ENCODE results near the gene WIPI1.

Gene WIPI1

DNA sequence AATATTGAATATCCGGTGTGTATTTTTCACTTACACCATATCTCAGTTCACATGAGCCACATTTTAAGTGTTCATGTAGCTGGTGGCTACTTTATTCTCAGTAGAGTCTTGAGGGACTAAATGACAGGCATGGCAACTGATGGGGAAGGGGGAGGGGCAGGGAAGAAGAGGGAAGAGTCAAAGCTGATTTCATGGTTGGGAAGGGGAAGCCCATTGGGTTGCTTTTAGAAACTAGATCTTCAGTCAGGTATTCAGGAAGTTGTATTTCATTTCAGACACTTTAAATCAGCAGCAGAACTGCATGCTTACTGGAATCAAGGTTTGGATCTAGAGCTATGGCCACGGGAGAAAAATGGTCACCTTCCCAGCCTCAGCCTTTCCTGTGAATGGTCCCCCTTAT, 2.9 kb upstream of the WIPI1 start:
- no peak for DNase-seq

- DNase-seq: no peak
Measured at GRCh38 chr17:68459037-68459639, 1.8 kb upstream of the WIPI1 start.

- no peak for DNase-seq
Measured at GRCh38 chr17:68458260-68459036, 1.2 kb upstream of the WIPI1 start.

DNA sequence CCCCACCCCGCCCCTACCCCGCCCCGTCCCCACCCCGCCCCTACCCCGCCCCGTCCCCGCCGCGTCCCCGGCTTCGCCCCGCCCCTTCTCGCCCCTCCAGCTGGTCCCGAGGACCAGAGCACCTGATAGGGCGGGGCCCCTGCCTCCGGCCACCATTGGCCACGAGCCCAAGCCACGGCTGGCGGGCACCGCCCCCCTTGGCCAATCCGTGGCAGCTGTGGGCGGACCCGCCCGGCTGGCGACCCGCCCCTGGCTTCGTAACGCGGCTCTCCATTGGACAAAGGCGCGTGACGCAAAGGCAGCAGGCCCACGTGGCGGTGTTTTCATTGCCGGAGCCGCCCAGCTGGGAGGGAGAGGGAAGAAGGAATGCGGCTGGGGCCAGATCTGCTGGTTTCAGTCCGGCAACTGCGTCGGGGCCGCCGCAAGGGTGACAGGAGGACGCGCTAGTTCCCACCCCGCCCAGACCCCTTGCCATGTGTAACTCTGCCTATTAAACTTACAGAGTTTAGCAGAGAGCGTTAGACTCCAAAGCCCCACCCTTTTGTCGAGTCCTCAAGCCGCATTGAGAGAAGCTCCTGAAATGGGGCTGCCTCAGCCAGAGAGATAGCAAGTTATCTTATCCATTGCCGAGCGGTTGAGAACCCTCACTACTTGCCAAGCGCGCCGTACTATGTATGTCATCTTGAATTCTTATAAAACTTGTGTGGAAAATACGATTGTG, 403 bp upstream of the WIPI1 start:
- peak; percentile 92 for DNase-seq

GRCh38 chr17:68456339-68457167, 743 bp downstream of the WIPI1 start:
- DNase-seq: no peak

DNA sequence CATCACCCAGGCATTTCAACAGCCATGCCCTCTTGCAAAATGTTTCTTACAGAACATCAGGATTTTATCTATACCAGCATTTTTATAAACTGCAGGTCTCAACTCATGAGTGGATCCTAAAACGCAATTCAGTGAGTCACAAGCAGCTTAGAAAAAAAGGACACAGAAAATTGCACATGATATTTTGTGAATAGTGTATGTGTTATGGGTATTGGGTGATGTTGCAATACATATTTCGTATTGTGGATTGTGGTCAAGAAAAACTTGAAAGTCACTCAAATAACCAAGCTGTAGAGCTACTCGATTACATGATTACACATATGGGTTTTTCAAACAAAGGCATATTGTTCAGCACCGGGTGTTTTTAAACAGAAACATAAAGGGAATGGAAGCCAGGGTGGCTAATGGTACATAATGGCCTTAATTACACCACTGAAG, 1.4 kb downstream of the WIPI1 start:
- peak; percentile 14 for DNase-seq

GRCh38 chr17:68453991-68454665, 3.2 kb downstream of the WIPI1 start:
- DNase-seq: no peak

- DNase-seq: no peak
Measured at GRCh38 chr17:68452724-68453290, 4.5 kb downstream of the WIPI1 start.

- DNase-seq: no peak
Measured at GRCh38 chr17:68451670-68452354, 5.5 kb downstream of the WIPI1 start.

DNA sequence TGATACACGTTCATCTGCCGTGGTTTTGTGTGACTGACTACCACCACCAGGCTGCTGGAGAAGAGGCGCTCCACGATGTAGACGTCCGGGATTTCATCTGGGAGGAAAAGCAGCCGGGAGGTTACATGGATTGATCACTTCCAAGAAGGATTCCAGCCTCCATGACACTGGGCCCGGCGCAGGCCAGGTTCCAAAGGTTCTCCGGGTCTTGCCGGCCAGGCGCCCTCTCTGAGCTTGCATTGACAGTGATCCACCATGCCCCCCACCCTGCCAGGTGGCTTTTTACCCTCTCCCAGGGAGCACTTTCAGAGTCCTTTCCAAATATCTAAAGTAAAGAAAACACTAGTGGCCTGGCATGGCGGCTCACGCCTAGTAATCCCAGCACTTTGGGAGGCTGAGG, 6.5 kb downstream of the WIPI1 start:
- DNase-seq: no peak

- no peak for DNase-seq
Measured at GRCh38 chr17:68450391-68450790, 6.9 kb downstream of the WIPI1 start.

GRCh38 chr17:68449021-68449739, 8.1 kb downstream of the WIPI1 start:
- no peak for DNase-seq

- no peak for DNase-seq
Measured at GRCh38 chr17:68446626-68447041, 10.7 kb downstream of the WIPI1 start.

DNA sequence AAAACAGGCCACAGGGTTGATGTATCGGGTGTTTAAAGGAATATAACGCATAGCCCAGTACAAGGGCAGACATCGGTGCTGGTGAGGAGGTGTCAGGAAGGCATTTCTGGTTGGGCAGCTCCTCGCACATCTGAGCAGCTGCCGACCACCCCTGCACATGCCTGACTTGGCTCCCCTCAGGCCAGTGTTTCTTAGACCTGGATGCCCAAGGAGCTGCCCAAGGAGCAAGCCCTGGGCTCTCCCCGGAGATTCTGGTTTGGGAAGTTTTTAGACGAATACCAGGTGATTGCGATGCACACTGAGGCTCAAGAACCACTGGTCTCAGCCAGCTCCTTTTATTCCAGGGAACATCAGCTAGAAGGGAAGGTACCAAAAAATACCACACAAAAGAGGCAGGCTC, 11.6 kb downstream of the WIPI1 start:
- no peak for DNase-seq

- DNase-seq: no peak
Measured at GRCh38 chr17:68443972-68444464, 13.3 kb downstream of the WIPI1 start.

- DNase-seq: no peak
Measured at GRCh38 chr17:68441070-68441770, 16.1 kb downstream of the WIPI1 start.

GRCh38 chr17:68440526-68440925, 16.8 kb downstream of the WIPI1 start:
- no peak for DNase-seq

DNA sequence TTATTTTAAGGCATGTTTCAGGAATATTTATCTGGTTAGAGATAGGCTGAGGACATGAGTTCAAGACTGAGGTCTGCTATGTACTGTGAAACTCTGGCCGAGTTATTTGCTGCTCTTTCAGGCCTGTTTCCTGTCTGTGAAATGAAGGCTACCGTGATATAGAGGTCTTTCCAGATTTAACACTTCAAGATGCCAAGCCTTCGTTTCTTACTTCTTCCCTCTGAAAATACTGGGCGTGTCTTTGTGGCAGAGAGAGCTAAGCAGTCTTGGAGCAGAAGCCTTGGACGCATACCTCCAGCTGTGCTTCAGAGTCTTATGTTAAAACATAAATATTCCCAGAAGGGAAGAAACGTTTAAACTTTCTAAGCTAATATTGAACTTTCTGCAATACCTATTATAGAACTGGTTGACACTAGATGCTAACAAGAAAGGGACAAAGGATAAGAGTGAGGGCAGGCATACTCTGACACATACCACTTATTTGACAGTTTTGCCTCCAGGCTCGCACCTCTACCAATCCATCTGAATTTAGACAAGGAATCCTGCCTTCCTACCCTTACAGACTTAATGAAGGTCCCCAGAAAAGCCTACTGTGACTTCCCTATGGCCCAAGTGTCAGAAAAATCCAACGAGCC, 17.5 kb downstream of the WIPI1 start:
- DNase-seq: no peak
